GM21619 (cell line): Measurements from ENCODE around the gene RPS6KA6.
A peak's percentile ranks its signal among the peaks of the same experiment; 100 is the strongest.

Source experiments
- ATAC-seq: cut with Tn5 transposase; IDR thresholded peaks from one replicate; pipeline ENCODE4 v1.9.1; 2021; ENCODE audit not compliant: unreplicated experiment

The RPS6KA6 gene

GRCh38 chrX:84187533-84188319, at the start of gene RPS6KA6:
RPS6KA6 (minus strand) TSS chrX:84188199; CDS start chrX:84187899, 300 bp downstream.
- peak; percentile 47 for ATAC-seq

GRCh38 chrX:84224741-84225140, 36.7 kb upstream of the RPS6KA6 start:
- ATAC-seq = no peak

GRCh38 chrX:84223261-84223660, 35.3 kb upstream of the RPS6KA6 start:
- ATAC-seq = no peak

GRCh38 chrX:84221181-84221580, 33.2 kb upstream of the RPS6KA6 start:
- no peak for ATAC-seq

- no peak for ATAC-seq
These were observed 31.6 kb upstream of the RPS6KA6 start for GRCh38 chrX:84219551-84219950.

- ATAC-seq = no peak
These were observed 30.7 kb upstream of the RPS6KA6 start for GRCh38 chrX:84218726-84219125.

GRCh38 chrX:84216881-84217280, 28.9 kb upstream of the RPS6KA6 start:
- ATAC-seq = no peak

GRCh38 chrX:84216406-84216805, 28.4 kb upstream of the RPS6KA6 start:
- ATAC-seq = no peak

- no peak for ATAC-seq
These were observed 17.3 kb upstream of the RPS6KA6 start for GRCh38 chrX:84205276-84205675.

- no peak for ATAC-seq
These were observed 11.7 kb upstream of the RPS6KA6 start for GRCh38 chrX:84199688-84200087.

- ATAC-seq = no peak
These were observed 9.6 kb upstream of the RPS6KA6 start for GRCh38 chrX:84197550-84197949.

GRCh38 chrX:84192006-84192405, 4.0 kb upstream of the RPS6KA6 start:
- no peak for ATAC-seq

- ATAC-seq = no peak
These were observed 1.1 kb upstream of the RPS6KA6 start for GRCh38 chrX:84189125-84189524.

GRCh38 chrX:84188320-84188834, 378 bp upstream of the RPS6KA6 start:
- peak; percentile 44 for ATAC-seq

GRCh38 chrX:84186603-84187532, 1.1 kb downstream of the RPS6KA6 start:
- peak; percentile 38 for ATAC-seq

- no peak for ATAC-seq
These were observed 5.5 kb downstream of the RPS6KA6 start for GRCh38 chrX:84182516-84182915.

GRCh38 chrX:84175958-84176357, 12.0 kb downstream of the RPS6KA6 start:
- no peak for ATAC-seq

GRCh38 chrX:84175274-84175673, 12.7 kb downstream of the RPS6KA6 start:
- no peak for ATAC-seq

GRCh38 chrX:84174348-84174747, 13.7 kb downstream of the RPS6KA6 start:
- ATAC-seq = no peak

GRCh38 chrX:84170931-84171330, 17.1 kb downstream of the RPS6KA6 start:
- ATAC-seq = no peak

GRCh38 chrX:84168574-84168973, 19.4 kb downstream of the RPS6KA6 start:
- no peak for ATAC-seq

GRCh38 chrX:84168095-84168494, 19.9 kb downstream of the RPS6KA6 start:
- no peak for ATAC-seq
